Cardiac fibroblast (primary cell): ENCODE results near the gene RAPGEF4.

ENCODE experiments used
- DNase-seq, 2 donors: peaks; one replicate each; pipeline versions ENCODE4 v3.0.0 to v3.0.0-alpha.2; 2010; ENCODE audit warnings: low read depth in 2 of 2
- H3K4me3 ChIP-seq, 2 donors: replicated peaks in 1 of 2; 1 replicate in 1 of 2; 2 replicates in 1 of 2; pipeline ENCODE4 v1.5.1; 2011; ENCODE audit warnings: low read depth in 2 of 2, low read length in 2 of 2, mild to moderate bottlenecking in 2 of 2, moderate library complexity in 1 of 2
- CTCF ChIP-seq: IDR thresholded peaks from one replicate; pipeline ENCODE4 v1.5.1; 2011; ENCODE audit warnings: low read depth, mild to moderate bottlenecking, low read length, inconsistent platforms

The RAPGEF4 gene

GRCh38 chr2:172711110-172711509 is 24.5 kb upstream of the RAPGEF4 start:
- no peak for TF ChIP-seq CTCF
- no peak overlapping the region for H3K4me3 ChIP-seq
- DNase-seq = no peak

- DNase-seq = no peak
- no peak overlapping the region for H3K4me3 ChIP-seq
- TF ChIP-seq CTCF = no peak
Observed at GRCh38 chr2:172712251-172712650, 23.4 kb upstream of the RAPGEF4 start.

- DNase-seq = no peak
- no peak overlapping the region for H3K4me3 ChIP-seq
- no peak for TF ChIP-seq CTCF
Observed at GRCh38 chr2:172713365-172713875, 22.2 kb upstream of the RAPGEF4 start.

GRCh38 chr2:172722481-172722880 is 13.2 kb upstream of the RAPGEF4 start:
- no peak for TF ChIP-seq CTCF
- no peak overlapping the region for H3K4me3 ChIP-seq
- DNase-seq = no peak

- TF ChIP-seq CTCF = no peak
- H3K4me3 ChIP-seq = no peak overlapping the region
- no peak for DNase-seq
Observed at GRCh38 chr2:172723286-172723685, 12.4 kb upstream of the RAPGEF4 start.

- no peak overlapping the region for H3K4me3 ChIP-seq
- no peak for DNase-seq
- no peak for TF ChIP-seq CTCF
Observed at GRCh38 chr2:172724724-172725123, 10.9 kb upstream of the RAPGEF4 start.

- no peak for TF ChIP-seq CTCF
- no peak for DNase-seq
- H3K4me3 ChIP-seq = no peak overlapping the region
Observed at GRCh38 chr2:172725284-172725683, 10.4 kb upstream of the RAPGEF4 start.
